ENCODE results near the gene GPR68. TPM values are rescaled to one million over a fixed set of nuclear protein-coding genes. Genes with fewer than 3 reads are reported as not detected.

Gene GPR68
- total and polyA plus RNA-seq, 5 experiments from 2014 or later = 0.15 to 7.9 (median 0.73) TPM

DNA sequence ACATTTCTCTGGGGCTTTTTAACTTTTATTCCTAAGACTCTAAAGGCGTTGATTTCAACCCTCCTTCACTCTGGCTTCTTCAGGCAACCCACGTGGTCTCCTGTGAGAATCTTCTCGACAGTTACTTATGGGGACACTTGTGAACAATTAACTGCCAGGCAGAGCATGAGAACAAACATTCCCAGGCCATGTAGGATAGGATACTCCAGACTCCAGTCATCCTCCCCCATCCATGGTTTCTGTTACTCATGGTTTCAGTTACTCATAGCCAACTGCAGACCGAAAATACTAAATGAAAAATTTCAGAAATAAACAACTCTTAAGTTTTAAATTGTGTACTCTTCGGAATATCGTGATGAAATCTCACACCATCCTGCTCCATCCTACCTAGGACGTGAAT, 19.5 kb downstream of the GPR68 start:
- H3K36me3 Mint-ChIP-seq = peaks cover 0 to 27% (median 6%) of the 10 kb centered on the region in 3 donors
- no peak overlapping the region for H3K4me3 Mint-ChIP-seq
- H3K4me1 Mint-ChIP-seq = peaks cover 43 to 83% (median 73%) of the 10 kb centered on the region in 4 donors
- peak overlapping the region in 1 of 10 donors; percentile 46 for H3K27ac Mint-ChIP-seq
- POLR2A ChIA-PET = no interaction called here
- H3K27me3 Mint-ChIP-seq = no peaks in the 10 kb centered on the region
- ATAC-seq (no peak), DNase-seq (no peak)
- H3K9me3 Mint-ChIP-seq = peaks cover 0 to 3% (median 0%) of the 10 kb centered on the region in 9 donors

DNA sequence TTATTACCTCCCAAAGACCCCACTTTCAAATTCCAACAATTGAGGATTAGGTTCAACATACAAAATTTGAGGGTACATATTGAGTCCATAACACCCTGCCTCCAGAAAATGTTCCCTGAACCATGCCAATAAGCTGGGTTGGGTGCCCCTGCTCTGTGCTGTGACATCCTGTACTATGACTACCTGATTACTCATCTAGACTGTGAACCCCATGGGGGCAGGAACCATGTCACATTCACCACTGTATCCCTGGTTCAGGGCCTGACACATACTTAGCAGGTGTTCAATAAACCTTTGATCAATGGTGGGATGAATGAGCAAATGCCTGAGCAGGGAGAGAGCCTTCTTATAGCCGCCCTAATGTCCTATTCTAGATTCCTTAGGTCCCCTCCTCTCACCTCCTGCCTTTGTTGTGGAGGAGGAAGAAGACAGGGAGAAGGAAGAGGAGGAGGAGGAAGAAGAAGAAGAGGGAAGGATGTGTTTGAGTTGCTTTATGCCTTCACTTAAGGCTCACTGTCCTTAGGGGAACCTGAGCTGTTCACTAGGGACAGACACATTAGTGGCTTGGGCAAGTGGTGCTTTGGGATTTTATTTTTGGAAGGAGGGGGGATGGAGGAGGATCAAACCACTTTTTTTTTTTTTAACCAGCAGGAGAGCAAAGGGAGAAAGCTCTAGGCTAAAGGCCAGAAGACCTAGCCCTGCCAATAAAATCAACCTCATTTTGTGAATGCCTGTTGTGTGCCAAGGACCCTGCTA, 21.3 kb downstream of the GPR68 start:
- DNase-seq (peak in 1 of 10 donors; percentile 6), ATAC-seq (no peak)
- peak overlapping the region in 5 of 10 donors; percentile 3 to 54 (median 25) for H3K27ac Mint-ChIP-seq
- peaks cover 0 to 36% (median 6%) of the 10 kb centered on the region in 3 donors for H3K36me3 Mint-ChIP-seq
- H3K27me3 Mint-ChIP-seq = no peaks in the 10 kb centered on the region
- no peaks in the 10 kb centered on the region for H3K9me3 Mint-ChIP-seq
- H3K4me3 Mint-ChIP-seq = no peak overlapping the region
- POLR2A ChIA-PET = no interaction called here
- peaks cover 32 to 65% (median 56%) of the 10 kb centered on the region in 4 donors for H3K4me1 Mint-ChIP-seq

DNA sequence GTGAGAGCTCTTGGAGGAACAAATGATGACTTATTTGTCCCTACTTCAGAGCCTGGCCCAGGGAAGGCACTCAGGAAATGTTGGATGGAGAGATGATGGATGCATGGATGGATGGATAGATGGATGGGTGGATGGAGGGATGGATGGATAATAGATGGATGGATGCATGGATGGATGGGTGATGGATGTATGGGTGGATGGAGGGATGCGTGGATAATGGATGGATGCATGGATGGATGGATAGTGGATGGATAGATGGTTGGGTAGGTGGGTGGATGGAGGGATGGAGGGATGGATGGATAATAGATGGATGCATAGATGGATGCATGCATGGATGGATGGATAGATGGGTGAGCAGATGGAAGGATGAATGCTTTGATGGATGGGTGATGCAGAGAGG, 23.2 kb downstream of the GPR68 start:
- H3K4me1 Mint-ChIP-seq = peaks cover 19 to 46% (median 38%) of the 10 kb centered on the region in 4 donors
- DNase-seq (no peak), ATAC-seq (no peak)
- peak overlapping the region in 1 of 10 donors; percentile 70 for H3K27ac Mint-ChIP-seq
- H3K36me3 Mint-ChIP-seq = peaks cover 0 to 55% (median 21%) of the 10 kb centered on the region in 3 donors
- H3K9me3 Mint-ChIP-seq = no peaks in the 10 kb centered on the region
- POLR2A ChIA-PET = no interaction called here
- H3K4me3 Mint-ChIP-seq = no peak overlapping the region
- H3K27me3 Mint-ChIP-seq = no peaks in the 10 kb centered on the region

DNA sequence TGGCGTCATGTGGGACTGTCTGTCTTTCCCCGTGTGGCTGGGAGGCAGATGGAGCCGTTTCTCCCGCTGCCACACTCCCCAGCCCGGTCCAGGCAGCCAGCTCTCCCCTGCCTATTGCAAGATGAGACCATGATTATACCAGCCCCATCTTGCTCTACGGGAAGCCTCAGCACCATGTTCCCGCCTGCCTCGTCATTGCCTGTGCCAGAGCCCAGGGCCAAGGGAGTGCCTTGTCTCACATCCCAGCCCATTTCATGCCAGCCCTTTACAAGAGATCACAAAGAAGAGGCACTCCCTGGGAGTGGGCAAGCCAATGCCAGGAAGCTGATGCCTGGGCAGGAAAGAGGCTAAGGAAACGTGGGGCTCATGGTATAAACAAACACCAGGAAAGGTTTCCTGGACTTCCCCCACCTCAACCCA, 23.9 kb downstream of the GPR68 start:
- Mint-ChIP-seq H3K27ac (peak overlapping the region in 1 of 10 donors; percentile 71), H3K27me3 (no peaks in the 10 kb centered on the region), H3K4me1 (peaks cover 17 to 39% (median 31%) of the 10 kb centered on the region in 4 donors), H3K9me3 (no peaks in the 10 kb centered on the region), H3K36me3 (peaks cover 0 to 62% (median 28%) of the 10 kb centered on the region in 3 donors), H3K4me3 (no peak overlapping the region)
- ATAC-seq (no peak), DNase-seq (peak in 1 of 10 donors; percentile 56)
- POLR2A ChIA-PET = interaction anchor here (0.8 kb wide), 1 partner anchor 31 kb away, joined by 3 read pairs; no protein-coding TSS in a partner anchor

DNA sequence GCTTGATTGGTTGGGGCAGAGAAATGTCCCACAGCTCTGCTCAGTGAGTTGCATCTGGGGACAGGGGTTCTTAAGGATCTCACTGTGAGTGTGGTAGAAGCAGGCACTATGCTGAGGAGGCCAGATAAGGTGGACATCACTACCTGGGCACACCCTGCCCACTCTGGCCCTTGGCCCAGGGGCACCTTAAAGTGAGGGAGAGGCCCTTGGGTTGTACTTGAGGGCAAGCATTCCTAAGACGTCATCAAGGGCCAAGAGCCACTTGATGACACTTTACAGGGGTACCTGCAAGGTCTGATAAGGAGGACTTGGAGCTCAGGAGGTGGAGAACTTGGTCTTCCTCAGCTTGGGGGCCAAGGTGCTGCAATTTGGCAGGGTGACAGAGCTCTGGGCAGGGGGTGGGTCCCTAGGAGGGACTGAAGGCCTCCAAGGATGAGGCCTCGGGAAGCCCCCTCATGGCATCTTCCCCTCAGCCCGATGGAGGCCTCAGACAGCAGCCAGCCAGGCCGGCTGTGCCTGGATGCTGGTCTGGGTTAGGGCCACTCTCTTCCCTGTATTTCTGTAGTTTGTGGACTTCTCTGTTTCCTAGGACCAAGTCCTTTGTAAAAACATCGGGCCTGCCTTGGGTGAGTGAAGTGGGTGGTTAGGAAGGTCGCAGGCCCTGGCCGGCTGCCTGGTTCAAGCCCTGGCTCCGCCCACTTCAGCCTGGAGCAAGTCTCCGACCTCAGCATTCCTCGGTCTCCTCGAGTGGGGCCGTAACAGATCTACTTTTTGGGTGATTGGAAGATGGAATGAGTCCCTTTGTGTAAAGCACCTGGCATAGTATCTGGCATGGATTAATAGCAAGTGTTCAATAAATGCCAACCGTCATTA, 24.8 kb downstream of the GPR68 start:
- peak in 1 of 10 donors; percentile 60 for DNase-seq
- Mint-ChIP-seq H3K27me3 (no peaks in the 10 kb centered on the region), H3K4me3 (no peak overlapping the region), H3K4me1 (peaks cover 17 to 30% (median 24%) of the 10 kb centered on the region in 4 donors), H3K9me3 (no peaks in the 10 kb centered on the region), H3K27ac (peak overlapping the region in 2 of 10 donors; percentile 37 to 45), H3K36me3 (peaks cover 0 to 62% (median 28%) of the 10 kb centered on the region in 3 donors)
- POLR2A ChIA-PET = interaction anchor here (0.8 kb wide), 2 partner anchors 8 to 32 kb away, joined by 3 read pairs; no protein-coding TSS in a partner anchor
- ATAC-seq = no peak

DNA sequence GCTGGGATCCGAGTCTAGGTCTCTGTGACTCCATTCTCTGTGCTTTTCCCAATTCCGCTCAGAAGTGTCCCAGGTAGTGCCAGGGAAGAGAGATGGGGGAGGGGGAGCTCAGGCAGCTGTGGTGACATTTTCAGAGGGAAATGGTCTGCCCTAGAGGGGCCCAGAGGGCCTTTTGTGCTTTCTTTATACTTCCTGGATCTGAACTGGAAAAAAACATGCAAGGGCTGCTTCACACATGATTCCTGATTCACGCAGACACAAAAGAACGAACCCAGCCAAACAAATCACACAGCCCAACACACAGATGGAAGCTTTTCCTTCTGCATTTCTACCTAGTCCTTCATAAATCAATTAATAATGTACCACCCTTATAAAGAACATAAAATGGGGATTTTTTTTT, 26.5 kb downstream of the GPR68 start:
- no peak overlapping the region for H3K27ac Mint-ChIP-seq
- ATAC-seq = no peak

DNA sequence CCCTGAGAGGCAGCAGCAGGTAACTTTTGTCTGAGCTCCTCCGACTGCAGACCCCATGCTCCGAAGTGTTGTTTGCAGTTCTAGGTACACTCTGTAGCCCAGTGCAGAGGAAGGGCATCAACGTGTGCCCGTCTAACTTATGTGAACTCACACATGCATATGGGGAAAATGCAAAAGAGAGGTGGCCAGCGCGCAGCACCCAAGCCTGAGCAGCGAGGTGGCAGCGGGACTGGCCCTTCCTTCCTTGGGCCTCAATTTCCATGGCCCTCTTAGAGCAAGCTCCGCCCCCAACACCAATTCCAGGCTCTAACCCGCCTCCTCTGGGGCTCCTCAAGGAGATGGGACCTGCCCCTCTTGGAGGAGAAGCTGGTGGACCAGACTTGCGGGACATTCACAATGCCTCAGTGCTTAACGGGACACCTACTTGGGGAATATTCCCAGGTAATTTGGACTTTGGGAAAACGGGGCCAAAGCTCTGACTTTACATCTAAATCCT, 27.7 kb downstream of the GPR68 start:
- Mint-ChIP-seq H3K4me1 (peaks cover 3 to 13% (median 9%) of the 10 kb centered on the region in 4 donors), H3K27me3 (no peaks in the 10 kb centered on the region), H3K36me3 (peaks cover 6 to 74% (median 36%) of the 10 kb centered on the region in 3 donors), H3K9me3 (no peaks in the 10 kb centered on the region), H3K4me3 (no peak overlapping the region), H3K27ac (no peak overlapping the region)
- POLR2A ChIA-PET = interaction anchor here (0.7 kb wide), 3 partner anchors 38 to 232 kb away, joined by 3 read pairs; no protein-coding TSS in a partner anchor
- DNase-seq = peak in 1 of 10 donors; percentile 57
- no peak for ATAC-seq

More for the DNA sequence above, 26.5 kb downstream of the GPR68 start:
- DNase-seq = peak in 1 of 10 donors; percentile 0
- POLR2A ChIA-PET = interaction anchor here (0.7 kb wide), 1 partner anchor 58 kb away, joined by 4 read pairs; no protein-coding TSS in a partner anchor
- Mint-ChIP-seq H3K36me3 (peaks cover 6 to 68% (median 34%) of the 10 kb centered on the region in 3 donors), H3K4me1 (peaks cover 15 to 23% (median 16%) of the 10 kb centered on the region in 4 donors), H3K27me3 (no peaks in the 10 kb centered on the region), H3K9me3 (no peaks in the 10 kb centered on the region), H3K4me3 (no peak overlapping the region)

DNA sequence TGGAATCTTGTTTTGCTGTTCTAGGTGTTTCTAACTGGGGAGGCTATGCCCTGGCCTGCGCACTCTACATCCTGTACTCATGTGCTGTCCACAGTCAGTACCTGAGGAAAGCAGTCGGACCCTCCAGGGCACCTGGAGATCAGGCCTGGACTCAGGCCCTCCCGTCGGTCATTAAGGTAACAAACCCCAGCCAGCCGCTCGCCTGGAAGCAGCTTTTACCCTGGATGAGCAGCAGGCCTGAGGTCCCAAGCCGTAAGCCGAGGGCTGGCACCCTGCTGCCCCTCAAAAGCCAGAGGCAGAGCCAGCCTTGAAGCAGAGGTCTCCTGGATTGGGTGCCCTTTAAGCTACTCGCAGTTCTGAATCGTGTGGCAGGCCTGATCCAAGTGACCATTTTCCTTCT, 29.1 kb downstream of the GPR68 start:
- no peaks in the 10 kb centered on the region for H3K9me3 Mint-ChIP-seq
- H3K27ac Mint-ChIP-seq = no peak overlapping the region
- ATAC-seq (no peak), DNase-seq (peak in 1 of 10 donors; percentile 10)
- peaks cover 0 to 6% (median 2%) of the 10 kb centered on the region in 4 donors for H3K4me1 Mint-ChIP-seq
- H3K4me3 Mint-ChIP-seq = no peak overlapping the region
- H3K36me3 Mint-ChIP-seq = peaks cover 12 to 82% (median 44%) of the 10 kb centered on the region in 3 donors
- POLR2A ChIA-PET = no interaction called here
- H3K27me3 Mint-ChIP-seq = no peaks in the 10 kb centered on the region

DNA sequence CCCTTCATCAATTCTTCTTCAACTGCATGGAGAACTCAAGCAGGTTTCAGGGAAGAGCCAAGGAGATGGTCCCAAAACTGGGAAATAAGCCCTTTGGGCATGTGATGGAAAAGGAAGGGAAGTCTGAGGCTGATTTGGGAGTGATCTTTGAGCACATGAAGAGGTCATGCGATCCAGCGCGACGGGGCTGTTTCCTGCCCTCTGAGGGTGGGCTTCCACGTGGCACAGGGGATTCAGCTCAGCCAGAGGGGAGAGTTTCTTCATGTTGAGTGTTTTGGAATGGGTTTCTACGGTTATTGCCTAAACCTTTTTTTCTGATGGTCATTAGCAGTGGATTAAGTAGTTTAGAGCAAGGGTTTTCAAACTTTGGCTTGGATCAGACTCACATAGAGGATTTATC, 30.2 kb downstream of the GPR68 start:
- peak in 1 of 10 donors; percentile 19 for DNase-seq
- Mint-ChIP-seq H3K27me3 (no peaks in the 10 kb centered on the region), H3K27ac (peak overlapping the region in 1 of 10 donors; percentile 21), H3K9me3 (no peaks in the 10 kb centered on the region), H3K4me1 (peaks cover 0 to 4% (median 1%) of the 10 kb centered on the region in 4 donors), H3K36me3 (peaks cover 12 to 83% (median 51%) of the 10 kb centered on the region in 3 donors), H3K4me3 (no peak overlapping the region)
- POLR2A ChIA-PET = no interaction called here
- ATAC-seq = no peak

DNA sequence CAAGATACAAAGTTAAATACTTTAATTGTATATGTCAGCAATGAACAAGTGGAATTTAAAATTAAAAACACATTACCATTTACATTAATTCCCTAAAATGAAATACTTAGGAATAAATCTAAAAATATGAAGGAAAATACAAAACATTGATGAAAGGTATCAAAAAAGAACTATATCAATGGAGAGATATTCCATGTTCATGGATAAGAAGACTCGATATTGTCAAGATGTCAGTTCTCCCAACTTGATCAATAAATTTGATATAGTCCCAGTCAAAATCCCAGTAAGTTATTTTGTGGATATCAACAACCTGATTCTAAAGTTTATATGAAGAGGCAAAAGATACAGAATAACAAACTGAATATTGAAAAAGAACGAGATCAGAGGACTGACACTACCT, 33.5 kb downstream of the GPR68 start:
- H3K4me1 Mint-ChIP-seq = peaks cover 2 to 8% (median 5%) of the 10 kb centered on the region in 4 donors
- H3K4me3 Mint-ChIP-seq = no peak overlapping the region
- H3K36me3 Mint-ChIP-seq = peaks cover 18 to 90% (median 51%) of the 10 kb centered on the region in 3 donors
- no peak for DNase-seq
- POLR2A ChIA-PET = no interaction called here
- H3K27me3 Mint-ChIP-seq = no peaks in the 10 kb centered on the region
- H3K9me3 Mint-ChIP-seq = no peaks in the 10 kb centered on the region
- peak overlapping the region in 1 of 10 donors; percentile 6 for H3K27ac Mint-ChIP-seq
- no peak for ATAC-seq

DNA sequence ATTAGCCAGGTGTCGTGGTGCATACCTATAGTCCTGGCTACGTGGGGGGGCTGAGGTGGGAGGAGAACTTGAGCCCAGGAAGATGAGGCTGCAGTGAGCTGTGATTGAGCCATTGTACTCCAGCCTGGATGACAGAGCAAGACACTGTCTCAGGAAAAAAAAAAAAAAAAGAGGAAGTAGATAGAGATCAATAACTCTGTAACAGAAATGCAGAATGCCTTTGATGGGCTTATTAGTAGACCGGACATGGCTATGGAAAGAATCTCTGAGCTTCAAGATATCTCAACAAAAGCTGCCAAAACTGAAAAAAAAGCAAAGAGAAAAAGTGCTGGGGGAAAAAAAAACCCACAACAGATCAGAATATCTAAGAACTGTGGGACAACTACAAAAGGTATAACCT, 37.5 kb downstream of the GPR68 start:
- POLR2A ChIA-PET = interaction anchor here (0.6 kb wide), 1 partner anchor 860 kb away, joined by 5 read pairs; no protein-coding TSS in a partner anchor
- no peak overlapping the region for H3K4me3 Mint-ChIP-seq
- peak overlapping the region in 1 of 10 donors; percentile 37 for H3K27ac Mint-ChIP-seq
- no peaks in the 10 kb centered on the region for H3K9me3 Mint-ChIP-seq
- ATAC-seq (no peak), DNase-seq (no peak)
- H3K4me1 Mint-ChIP-seq = peaks cover 0 to 17% (median 12%) of the 10 kb centered on the region in 4 donors
- no peaks in the 10 kb centered on the region for H3K27me3 Mint-ChIP-seq
- H3K36me3 Mint-ChIP-seq = peaks cover 17 to 92% (median 59%) of the 10 kb centered on the region in 3 donors

DNA sequence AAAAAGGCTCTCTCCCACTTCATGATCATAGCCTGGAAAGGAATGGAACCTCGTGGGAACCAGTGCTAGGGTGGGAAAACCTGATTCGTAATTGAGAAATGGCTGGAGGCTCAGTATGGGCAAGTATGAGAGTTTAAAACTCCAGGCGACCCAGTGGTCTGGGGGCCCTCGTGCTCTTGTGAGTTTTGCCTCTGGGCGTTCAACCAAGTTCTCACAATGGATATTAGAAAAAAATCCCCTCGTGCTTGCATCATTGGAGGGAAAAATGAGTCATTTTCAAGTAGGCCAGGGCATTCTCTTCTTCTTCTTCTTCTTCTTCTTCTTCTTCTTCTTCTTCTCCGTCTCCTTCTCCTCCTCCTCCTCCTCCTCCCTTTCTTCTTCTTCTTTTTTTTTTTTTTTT, 39.0 kb downstream of the GPR68 start:
- H3K27ac Mint-ChIP-seq = no peak overlapping the region
- ATAC-seq (no peak), DNase-seq (no peak)
- POLR2A ChIA-PET = interaction anchor here (1.0 kb wide), 1 partner anchor 28 kb away, joined by 3 read pairs; no protein-coding TSS in a partner anchor
- no peaks in the 10 kb centered on the region for H3K27me3 Mint-ChIP-seq
- peaks cover 11 to 85% (median 55%) of the 10 kb centered on the region in 3 donors for H3K36me3 Mint-ChIP-seq
- H3K4me3 Mint-ChIP-seq = no peak overlapping the region
- no peaks in the 10 kb centered on the region for H3K9me3 Mint-ChIP-seq
- peaks cover 5 to 17% (median 13%) of the 10 kb centered on the region in 4 donors for H3K4me1 Mint-ChIP-seq
